Renal cortex interstitium (tissue), 11 donors: ENCODE data around the gene ZDHHC11. TPM values are rescaled to one million over a fixed set of nuclear protein-coding genes. Genes with fewer than 3 reads are reported as not detected.
"Not testable (repeated sequence)": the region's sequence is repeated elsewhere in the genome, so short reads cannot be mapped to it uniquely, and the experiment has no call there.

Experiments used
- DNase-seq, 11 donors: peaks; one replicate each; pipeline ENCODE4 v3.0.0-alpha.2; 2013; ENCODE audit warnings: low read depth in 9 of 11, low spot score in 4 of 11; ENCODE audit errors: extremely low read depth in 1 of 11
- polyA plus RNA-seq, 3 donors: library from polyadenylated mRNA; unstranded; fragments of 120-200 nt; gene quantifications; one replicate each; pipeline ENCODE4 v1.2.1, GENCODE V29; 2013; ENCODE audit not compliant: insufficient read length in 3 of 3

ZDHHC11 gene
- polyA plus RNA-seq, 3 donors: 4.8 to 11.8 (median 10.1) TPM

- DNase-seq: peak in 1 of 11 donors; percentile 14
Measured at GRCh38 chr5:862367-863243, 11.8 kb upstream of the ZDHHC11 start.

GRCh38 chr5:861442-862366, 10.9 kb upstream of the ZDHHC11 start:
- no peak for DNase-seq

DNA sequence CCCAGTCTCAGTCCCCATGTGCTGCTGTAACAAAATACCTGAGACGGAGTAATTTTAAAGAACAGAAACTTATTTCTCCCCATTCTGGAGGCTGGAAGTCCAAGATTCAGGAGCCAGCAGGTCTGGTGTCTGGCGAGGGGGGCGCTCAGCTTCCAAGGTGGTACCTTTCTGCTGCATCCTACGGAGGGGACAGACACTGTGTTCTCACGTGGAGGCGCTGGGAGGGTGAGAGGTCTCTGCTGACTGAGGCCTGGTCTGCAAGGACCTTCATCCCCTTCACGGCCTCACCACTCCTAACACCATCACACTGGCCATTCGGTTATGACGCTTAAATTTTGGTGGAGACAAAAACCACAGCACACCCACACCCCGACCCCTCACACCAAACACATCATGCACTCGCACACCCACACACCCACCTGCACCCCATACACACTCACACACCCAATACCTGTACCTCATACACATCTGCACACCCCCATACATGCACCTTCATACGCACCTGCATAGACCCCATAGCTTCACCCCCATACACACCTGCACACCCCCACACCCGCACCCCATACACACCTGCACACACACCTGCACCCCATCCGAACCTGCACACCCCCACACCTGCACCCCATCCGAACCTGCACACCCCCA, 9.8 kb upstream of the ZDHHC11 start:
- DNase-seq: no peak

DNA sequence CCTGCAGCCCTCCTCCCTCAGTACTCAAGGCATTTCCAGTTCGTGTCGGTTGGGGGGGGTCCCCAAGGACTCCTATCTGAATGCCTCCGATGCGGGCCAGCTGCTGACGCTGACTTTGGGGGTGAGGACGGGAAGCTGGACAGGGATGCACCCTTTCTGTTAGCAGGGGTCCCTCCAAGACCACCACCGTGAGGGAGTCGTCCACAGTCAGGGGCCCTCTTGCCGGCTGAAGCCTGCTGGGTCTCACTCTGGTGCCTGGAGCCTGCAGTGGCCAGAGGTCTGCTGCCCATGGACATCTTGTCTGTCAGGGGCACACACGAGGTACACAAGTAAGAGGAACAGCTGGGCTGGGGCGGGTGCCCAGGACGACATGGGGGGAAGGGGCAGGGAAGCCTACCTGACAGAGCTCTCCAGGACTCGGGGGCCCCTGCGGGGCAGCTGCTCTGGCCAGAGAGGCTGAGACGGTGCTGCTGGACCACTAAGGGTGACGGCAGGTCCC, 9.1 kb upstream of the ZDHHC11 start:
- no peak for DNase-seq

DNA sequence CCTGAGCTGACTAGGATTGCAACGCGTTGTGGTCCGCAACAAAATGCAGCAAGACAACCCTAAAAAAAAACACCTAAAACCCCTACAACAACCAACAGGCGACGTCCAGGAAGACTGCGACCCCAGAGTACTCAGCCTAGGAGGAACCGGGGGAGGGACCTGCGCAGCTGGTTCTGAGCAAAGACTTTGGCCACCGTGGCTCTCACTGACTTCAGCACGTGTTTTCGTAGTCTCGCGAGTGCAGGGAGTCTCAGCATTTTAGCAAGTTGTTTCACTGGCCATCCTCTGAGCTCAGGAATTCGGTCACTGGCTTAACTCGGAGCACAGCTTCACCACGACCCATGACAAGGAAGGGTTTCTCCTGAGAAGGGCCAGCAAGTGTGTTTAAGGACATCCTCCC, 8.6 kb upstream of the ZDHHC11 start:
- peak in 1 of 11 donors; percentile 16 for DNase-seq

DNA sequence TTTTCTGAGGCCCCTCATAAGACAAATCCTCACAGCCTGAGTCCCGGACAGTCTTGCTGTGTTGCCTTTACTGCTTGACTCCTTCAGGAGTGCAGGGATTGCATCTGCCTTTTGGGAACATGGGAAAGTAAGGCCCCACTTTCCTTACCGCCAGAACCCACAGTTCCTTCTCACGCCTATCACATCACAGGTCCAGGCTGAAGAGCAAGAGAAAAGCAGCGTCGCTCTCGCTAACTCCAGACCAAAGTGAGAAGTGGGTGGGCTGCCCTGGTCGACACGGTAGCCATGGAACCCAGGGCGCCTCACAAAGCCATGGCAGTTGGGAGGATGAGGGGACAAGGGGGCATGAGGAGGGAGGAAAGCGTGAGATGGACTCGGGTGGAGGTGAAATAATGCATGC, 7.9 kb upstream of the ZDHHC11 start:
- DNase-seq: no peak

- no peak for DNase-seq
Measured at GRCh38 chr5:856531-857425, 6.0 kb upstream of the ZDHHC11 start.

GRCh38 chr5:855771-856530, 5.2 kb upstream of the ZDHHC11 start:
- no peak for DNase-seq

DNA sequence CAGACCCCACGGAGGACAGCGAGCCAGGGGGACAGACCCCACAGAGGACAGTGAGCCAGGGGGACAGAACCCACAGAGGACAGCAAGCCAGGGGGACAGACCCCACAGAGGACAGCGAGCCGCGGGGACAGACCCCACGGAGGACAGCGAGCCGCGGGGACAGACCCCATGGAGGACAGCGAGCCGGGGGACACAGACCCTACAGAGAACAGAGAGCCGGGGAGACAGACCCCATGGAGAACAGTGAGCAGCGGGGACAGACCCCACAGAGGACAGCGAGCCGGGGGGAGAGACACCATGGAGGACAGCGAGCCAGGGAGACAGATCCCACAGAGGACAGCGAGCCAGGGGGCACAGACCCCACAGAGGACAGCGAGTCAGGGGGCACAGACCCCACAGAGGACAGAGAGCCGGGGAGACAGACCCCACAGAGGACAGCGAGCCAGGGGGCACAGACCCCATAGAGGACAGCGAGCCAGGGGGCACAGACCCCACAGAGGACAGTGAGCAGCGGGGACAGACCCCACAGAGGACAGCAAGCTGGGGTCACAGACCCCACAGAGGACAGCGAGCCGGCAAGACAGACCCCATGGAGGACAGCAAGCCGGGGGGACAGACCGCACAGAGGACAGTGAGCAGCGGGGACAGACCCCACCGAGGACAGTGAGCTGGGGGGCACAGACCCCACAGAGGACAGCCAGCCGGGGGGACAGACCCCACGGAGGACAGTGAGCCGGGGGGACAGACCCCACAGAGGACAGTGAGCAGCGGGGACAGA, 4.4 kb upstream of the ZDHHC11 start:
- DNase-seq: no peak

DNA sequence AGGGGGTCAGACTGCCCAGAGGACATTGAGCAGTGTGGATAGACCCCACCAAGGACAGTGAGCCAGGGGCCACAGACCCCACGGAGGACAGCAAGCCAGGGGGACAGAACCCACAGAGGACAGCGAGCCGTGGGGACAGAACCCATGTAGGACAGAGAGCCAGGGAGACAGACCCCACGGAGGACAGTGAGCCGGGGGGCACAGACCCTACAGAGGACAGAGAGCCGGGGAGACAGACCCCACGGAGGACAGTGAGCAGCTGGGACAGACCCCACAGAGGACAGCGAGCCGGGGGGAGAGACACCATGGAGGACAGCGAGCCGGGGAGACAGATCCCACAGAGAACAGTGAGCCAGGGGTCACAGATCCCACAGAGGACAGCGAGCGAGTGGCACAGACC, 3.4 kb upstream of the ZDHHC11 start:
- no peak for DNase-seq

DNA sequence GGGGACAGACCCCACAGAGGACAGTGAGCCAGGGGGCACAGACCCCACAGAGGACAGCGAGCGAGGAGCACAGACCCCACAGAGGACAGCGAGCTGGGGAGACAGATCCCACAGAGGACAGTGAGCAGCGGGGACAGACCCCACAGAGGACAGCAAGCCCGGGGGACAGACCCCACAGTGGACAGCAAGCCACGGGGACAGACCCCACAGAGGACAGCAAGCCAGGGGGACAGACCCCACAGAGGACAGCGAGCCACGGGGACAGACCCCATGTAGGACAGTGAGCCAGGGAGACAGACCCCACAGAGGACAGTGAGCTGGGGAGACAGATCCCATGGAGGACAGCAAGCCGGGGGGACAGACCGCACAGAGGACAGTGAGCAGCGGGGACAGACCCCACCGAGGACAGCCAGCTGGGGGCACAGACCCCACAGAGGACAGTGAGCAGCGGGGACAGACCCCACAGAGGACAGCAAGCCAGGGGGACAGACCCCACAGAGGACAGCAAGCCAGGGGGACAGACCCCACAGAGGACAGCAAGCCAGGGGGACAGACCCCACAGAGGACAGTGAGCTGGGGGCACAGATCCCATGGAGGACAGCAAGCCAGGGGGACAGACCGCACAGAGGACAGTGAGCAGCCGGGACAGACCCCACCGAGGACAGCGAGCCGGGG, 2.8 kb upstream of the ZDHHC11 start:
- not testable (repeated sequence) for DNase-seq

GRCh38 chr5:852431-853401, 1.9 kb upstream of the ZDHHC11 start:
- no peak for DNase-seq

DNA sequence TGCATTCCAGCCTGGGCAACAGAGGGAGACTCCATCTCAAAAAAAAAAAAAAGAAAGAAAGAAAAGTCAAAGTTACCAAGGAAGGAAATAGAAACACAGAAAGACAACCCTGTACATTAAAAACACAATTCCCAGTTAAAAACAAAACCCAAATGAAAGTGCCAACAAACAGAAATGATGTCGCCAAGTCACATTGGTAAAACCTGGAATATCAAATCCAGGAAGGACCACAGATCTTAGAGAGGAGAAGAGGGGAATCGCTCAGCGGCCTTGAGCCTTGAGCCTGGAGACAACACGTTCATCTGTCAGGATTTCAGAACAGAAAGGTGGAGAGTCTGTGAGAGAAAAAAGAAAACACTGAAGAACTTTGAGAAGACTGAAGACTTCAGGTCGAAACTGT, 1.2 kb upstream of the ZDHHC11 start:
- no peak for DNase-seq

DNA sequence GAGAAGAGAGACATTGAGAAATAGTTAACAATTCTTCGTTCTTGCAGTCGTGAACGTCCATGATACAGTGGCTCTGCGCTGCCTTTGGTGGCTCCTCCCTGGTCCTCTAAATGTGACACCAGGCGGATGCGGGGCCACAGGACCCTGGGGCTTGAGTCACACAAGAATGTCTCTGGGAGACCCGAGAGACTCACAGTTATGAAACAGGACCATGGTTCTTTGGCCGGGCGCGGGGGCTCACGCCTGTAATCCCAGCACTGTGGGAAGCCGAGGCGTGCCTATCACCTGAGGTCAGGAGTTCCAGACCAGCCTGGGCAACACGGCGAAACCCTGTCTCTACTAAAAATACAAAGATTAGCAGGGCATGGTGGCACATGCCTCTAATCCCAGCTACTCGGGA, 767 bp upstream of the ZDHHC11 start:
- no peak for DNase-seq

DNA sequence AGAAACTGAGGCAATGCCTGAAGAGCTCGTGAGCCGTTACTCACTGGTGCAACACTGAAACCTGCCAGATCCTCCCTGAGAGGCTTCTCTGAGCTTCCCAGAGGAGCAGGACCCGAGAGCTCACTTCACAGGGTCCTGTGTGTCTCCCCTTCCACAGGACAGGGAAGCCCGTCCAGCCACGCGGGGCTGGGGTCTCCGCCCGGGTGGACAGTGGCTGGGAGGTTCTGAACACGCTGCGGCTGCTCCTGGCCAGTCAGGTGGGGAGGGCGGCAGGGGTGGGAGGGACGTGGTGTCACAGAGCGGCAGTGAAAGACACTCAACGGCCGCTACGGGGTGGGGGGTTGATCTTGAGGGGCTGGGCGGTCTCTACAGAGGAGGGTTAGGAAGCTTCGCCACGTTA, 290 bp upstream of the ZDHHC11 start:
- no peak for DNase-seq
